Kidney glomerular epithelial cell (primary cell): ENCODE results near the gene RNF112.
"Not testable (repeated sequence)": the region's sequence is repeated elsewhere in the genome, so short reads cannot be mapped to it uniquely, and the experiment has no call there.

Source experiments
- DNase-seq: peaks from one replicate; lab custom pipeline; 2025; lab: John Stamatoyannopoulos, UW

RNF112 gene

DNA sequence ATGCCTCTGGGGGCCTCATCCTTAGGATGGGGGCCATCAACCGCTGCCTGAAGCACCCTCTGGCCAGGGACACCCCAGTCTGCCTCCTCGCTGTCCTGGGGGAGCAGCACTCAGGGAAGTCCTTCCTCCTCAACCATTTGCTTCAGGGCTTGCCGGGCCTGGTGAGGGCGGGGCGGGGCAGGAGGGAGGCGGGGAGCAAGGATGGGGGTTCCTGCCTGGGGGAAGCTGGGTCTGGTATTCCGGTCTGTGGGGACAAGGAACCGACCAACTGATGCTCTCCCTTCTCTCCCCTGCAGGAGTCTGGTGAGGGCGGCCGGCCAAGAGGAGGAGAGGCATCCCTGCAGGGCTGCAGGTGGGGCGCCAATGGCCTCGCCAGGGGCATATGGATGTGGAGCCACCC, 2.0 kb downstream of the RNF112 start:
- no peak for DNase-seq

- no peak for DNase-seq
Observed at GRCh38 chr17:19413761-19414160, 2.7 kb downstream of the RNF112 start.

GRCh38 chr17:19414396-19415280, 3.6 kb downstream of the RNF112 start:
- no peak for DNase-seq

DNA sequence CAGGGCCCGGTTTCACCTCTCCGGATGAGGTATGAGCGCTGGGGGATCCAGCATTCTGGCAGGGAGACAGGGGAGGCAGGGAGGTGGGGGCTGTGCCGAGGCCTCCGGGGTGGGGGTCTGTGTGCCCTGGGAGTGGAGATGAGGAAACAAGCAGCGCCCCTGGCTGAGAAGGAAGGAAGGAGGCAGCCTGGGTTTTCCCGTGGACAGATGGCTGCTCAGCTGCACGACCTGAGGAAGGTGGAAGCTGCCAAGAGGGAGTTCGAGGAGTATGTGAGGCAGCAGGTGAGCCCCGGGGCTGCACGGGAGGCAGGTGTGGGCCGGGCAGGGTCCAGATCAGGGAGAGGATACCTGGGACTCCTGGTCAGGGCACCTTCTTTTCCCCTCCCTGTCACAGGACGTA, 4.3 kb downstream of the RNF112 start:
- no peak for DNase-seq

- DNase-seq: no peak
Observed at GRCh38 chr17:19415806-19416775, 5.1 kb downstream of the RNF112 start.

GRCh38 chr17:19417611-19418010, 6.6 kb downstream of the RNF112 start:
- DNase-seq: no peak

DNA sequence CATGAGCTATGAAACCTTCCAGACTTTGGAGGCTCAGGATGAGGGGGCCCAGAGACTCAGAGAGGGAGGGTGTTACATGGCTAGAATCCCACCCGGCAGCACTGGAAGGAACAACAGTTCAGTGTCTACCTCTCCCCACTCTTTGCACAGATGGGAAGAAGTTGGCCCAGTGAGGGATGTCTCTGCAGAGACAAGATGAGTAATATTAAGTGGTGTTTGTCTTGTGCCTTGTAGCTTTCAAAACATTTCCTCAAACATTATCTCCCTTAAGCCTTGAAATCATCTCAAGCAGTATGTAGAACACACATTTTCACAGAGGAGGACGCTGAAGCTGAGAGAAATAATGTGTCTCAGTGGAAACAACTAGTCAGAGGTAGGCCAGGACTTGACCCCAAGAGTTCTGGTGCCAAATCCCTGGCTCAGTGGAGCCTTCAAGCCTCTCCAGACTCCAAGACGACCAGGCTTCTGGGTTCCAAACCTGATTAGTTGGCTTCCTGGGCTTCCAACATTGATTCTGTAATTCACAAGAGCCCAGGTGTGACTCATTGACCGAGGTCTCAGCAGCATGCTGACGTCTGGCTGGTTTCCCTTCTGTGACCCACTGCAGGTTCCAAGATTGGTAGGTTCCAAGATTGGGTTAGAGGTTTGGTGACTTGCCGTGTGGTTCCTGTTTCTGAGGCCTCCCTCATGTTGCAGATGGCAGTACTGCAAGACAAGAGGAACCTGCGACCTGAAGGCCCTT, 7.4 kb downstream of the RNF112 start:
- no peak for DNase-seq

- no peak for DNase-seq
Observed at GRCh38 chr17:19421219-19421618, 10.2 kb downstream of the RNF112 start.

DNA sequence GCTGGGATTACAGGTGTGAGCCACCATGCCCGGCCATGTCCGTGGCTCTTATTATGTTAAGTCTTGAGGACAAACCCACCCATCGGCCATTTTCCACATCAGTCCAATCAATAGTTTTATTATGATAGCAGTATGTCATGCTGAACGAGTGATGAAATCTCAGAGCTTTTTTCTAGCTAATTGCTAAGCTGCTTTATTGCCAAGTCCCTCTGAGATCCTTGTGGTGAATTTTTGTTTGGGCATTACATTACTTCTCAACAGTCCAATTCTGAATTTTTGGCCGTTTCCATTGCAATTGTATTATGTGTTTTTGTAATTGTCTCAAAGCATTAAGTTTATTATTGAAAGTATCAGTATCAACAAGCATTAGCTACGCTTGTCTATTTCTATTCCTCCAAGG, 10.9 kb downstream of the RNF112 start:
- no peak for DNase-seq

- DNase-seq: peak; percentile 6
Observed at GRCh38 chr17:19424934-19425868, 14.2 kb downstream of the RNF112 start.

DNA sequence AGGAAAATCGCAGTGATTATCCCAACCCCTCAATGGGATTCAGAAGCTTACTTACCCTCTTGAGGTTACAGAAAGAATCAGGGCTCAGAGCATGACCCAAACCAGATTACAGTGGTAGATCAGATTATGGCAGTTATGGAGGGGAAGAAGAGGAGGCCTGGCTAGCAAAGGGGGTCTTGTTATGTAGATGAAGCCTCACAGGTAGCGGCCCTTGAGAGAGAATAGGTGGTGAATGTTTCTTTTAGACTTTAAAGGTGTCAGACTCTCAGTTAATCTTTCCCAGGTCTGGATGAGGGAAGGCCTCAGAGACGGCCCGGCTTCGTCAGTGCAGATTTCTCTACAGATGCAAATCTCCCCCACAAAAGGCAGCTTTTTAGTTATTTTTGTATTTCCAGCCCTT, 15.6 kb downstream of the RNF112 start:
- DNase-seq: no peak

- DNase-seq: no peak
Observed at GRCh38 chr17:19431691-19432090, 20.7 kb downstream of the RNF112 start.

- DNase-seq: no peak
Observed at GRCh38 chr17:19433255-19433654, 22.2 kb downstream of the RNF112 start.

DNA sequence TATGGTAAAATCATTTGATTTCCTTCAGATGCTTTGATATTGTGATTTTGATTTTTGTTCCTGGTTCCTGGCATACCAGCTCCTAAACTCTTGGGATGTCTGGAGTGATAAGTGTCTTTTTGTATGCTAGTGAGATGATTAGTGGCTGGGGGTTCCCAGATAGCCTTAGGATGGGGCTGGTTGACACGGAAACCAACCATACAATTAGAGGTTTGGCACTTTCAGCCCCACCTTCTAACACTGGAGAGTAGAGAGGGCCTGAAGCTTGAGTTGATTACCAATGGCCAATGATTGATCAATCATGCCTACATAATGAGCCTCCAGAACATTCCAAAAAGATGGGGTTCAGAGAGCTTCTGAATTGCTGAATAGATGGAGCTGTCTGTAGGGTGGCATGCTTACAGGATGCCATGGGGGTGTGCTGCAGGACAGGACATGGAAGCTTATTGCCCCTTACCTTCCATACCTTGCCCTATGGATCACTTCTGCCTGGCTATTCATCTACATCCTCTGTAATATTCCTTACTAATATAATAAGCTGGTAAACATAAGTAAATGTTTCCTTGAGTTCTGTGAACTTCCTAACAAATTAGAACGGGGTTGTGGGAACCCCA, 22.8 kb downstream of the RNF112 start:
- no peak for DNase-seq

GRCh38 chr17:19440421-19440820, 29.4 kb downstream of the RNF112 start:
- DNase-seq: no peak

GRCh38 chr17:19441288-19441687, 30.3 kb downstream of the RNF112 start:
- DNase-seq: not testable (repeated sequence)

- no peak for DNase-seq
Observed at GRCh38 chr17:19442731-19443130, 31.7 kb downstream of the RNF112 start.

DNA sequence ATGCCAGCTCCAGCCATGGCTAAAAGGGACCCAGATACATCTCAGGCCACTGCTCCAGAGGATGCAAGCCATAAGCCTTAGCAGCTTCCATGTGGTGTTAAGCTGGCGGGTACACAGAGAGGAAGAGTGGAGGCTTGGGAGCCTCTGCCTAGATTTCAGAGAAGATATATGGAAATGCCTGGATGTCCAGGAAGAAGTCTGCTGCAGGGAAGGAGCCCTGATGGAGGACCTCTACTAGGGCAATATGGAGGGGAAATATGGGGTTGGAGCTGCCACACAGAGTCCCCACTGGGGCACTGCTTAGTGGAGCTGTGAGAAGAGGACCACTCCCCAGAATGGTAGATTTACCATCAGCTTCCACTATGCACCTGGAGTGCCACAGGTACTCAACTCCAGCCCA, 32.1 kb downstream of the RNF112 start:
- no peak for DNase-seq

DNA sequence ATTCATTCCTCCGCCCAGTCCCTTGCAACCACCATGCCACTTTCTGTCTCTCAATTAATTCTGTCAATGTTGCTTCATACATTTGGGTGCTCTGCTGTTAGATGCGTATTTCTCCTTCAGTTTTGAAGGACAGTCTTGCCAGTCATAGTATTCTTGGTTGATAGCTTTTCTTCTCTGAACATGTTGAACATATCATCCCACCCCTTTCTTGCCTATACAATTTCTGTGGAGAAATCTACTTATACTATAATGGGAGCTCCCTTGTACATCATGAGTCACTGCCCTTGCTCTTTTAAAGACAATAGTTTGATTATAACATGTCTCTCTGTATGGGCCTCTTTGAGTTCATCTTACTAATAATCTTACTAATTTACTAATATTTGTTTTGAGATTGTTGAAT, 34.1 kb downstream of the RNF112 start:
- DNase-seq: no peak

- not testable (repeated sequence) for DNase-seq
Observed at GRCh38 chr17:19446577-19446976, 35.5 kb downstream of the RNF112 start.
